Keratinocyte (primary cell): ENCODE results near the gene SEC31A. TPM values are rescaled to one million over a fixed set of nuclear protein-coding genes. Genes with fewer than 3 reads are reported as not detected.

ENCODE experiments used
- DNase-seq: peaks from one replicate; pipeline ENCODE4 v3.0.0-alpha.2; 2011; ENCODE audit warnings: low read depth, missing footprints, low spot score
- FAIRE-seq: peaks from 2 replicates; lab custom pipeline; 2011; peaks lifted over from hg19 to GRCh38; lab: Jason Lieb, UNC
- H2AFZ ChIP-seq: 2 replicates; pipeline ENCODE4 v1.6.0; 2012; ENCODE audit warnings: low read length, control low read depth, inconsistent platforms; ENCODE audit not compliant: control insufficient read depth
- H3K27ac ChIP-seq: 2 replicates; pipeline ENCODE4 v1.5.1; 2011; ENCODE audit warnings: low read length; ENCODE audit not compliant: control insufficient read depth, insufficient read depth
- H3K27me3 ChIP-seq: 3 replicates; pipeline ENCODE4 v1.6.0; 2011; ENCODE audit warnings: low read length; ENCODE audit not compliant: control insufficient read depth, insufficient read depth; ENCODE audit errors: extremely low read depth
- H3K36me3 ChIP-seq, 2 experiments: 2 replicates in 1 of 2; 3 replicates in 1 of 2; pipeline ENCODE4 v1.5.1; 2011; ENCODE audit warnings: low read length in 2 of 2, mild to moderate bottlenecking in 1 of 2; ENCODE audit not compliant: control insufficient read depth in 2 of 2, insufficient read depth in 2 of 2; ENCODE audit errors: extremely low read depth in 1 of 2
- H3K4me1 ChIP-seq: 3 replicates; pipeline ENCODE4 v1.5.1; 2011; ENCODE audit warnings: low read length; ENCODE audit not compliant: control insufficient read depth, insufficient read depth; ENCODE audit errors: extremely low read depth
- H3K4me2 ChIP-seq: 3 replicates; pipeline ENCODE4 v1.6.0; 2011; ENCODE audit warnings: low read depth, low read length; ENCODE audit not compliant: control insufficient read depth, insufficient read depth; ENCODE audit errors: extremely low read depth
- H3K4me3 ChIP-seq, 3 experiments: fragments of 200-600 bp in 1 of 3; sonication (generic) in 1 of 3; 2 replicates in 2 of 3; 3 replicates in 1 of 3; pipeline ENCODE4 v1.5.1; 2011 to 2016; ENCODE audit warnings: low read length in 3 of 3, mild to moderate bottlenecking in 3 of 3, control low read depth in 2 of 3, inconsistent platforms in 1 of 3, low read depth in 1 of 3, mixed read lengths in 1 of 3, mixed run types in 1 of 3, moderate library complexity in 1 of 3; ENCODE audit not compliant: control insufficient read depth in 2 of 3, insufficient read depth in 2 of 3; ENCODE audit errors: extremely low read depth in 1 of 3
- H3K79me2 ChIP-seq: 2 replicates; pipeline ENCODE4 v1.6.0; 2012; ENCODE audit warnings: low read length; ENCODE audit not compliant: control insufficient read depth, insufficient read depth
- H3K9ac ChIP-seq: 3 replicates; pipeline ENCODE4 v1.6.0; 2011; ENCODE audit warnings: low read length; ENCODE audit not compliant: control insufficient read depth, insufficient read depth; ENCODE audit errors: extremely low read depth
- H3K9me1 ChIP-seq: 3 replicates; pipeline ENCODE4 v1.6.0; 2011; ENCODE audit warnings: low read length; ENCODE audit not compliant: control insufficient read depth, insufficient read depth; ENCODE audit errors: extremely low read depth
- H3K9me3 ChIP-seq: 2 replicates; pipeline ENCODE4 v1.5.1; 2012; ENCODE audit warnings: low read depth, low read length; ENCODE audit not compliant: control insufficient read depth
- H4K20me1 ChIP-seq: 3 replicates; pipeline ENCODE4 v1.6.0; 2011; ENCODE audit warnings: low read length; ENCODE audit not compliant: control insufficient read depth, insufficient read depth; ENCODE audit errors: extremely low read depth
- EZH2 ChIP-seq: IDR thresholded peaks from one replicate; pipeline ENCODE4 v1.6.1; 2012; ENCODE audit warnings: inconsistent platforms, mild to moderate bottlenecking, low read length, moderate library complexity
- dilution Hi-C: fragments of 300-500 bp; cut with MboI; formaldehyde crosslinking; loops from one replicate; pipeline ENCODE4 v1.7.0; 2020; ENCODE audit warnings: low sequenced_read_pairs; ENCODE audit not compliant: extremely low pct_ligation_motif_present
- polyA plus RNA-seq, 5 experiments: library from polyadenylated mRNA; depleted of rRNA in 3 of 5; stranded (reverse) in 3 of 5; stranded (forward) in 1 of 5; unstranded in 1 of 5; fragments of >200 nt; gene quantifications; 1 replicate in 1 of 5; 2 replicates in 3 of 5; 3 replicates in 1 of 5; pipeline versions ENCODE4 v1.2.1 to v1.2.3, GENCODE V29; 2011 to 2012; ENCODE audit warnings: missing spikeins in 2 of 5, low read depth in 1 of 5, low replicate concordance in 1 of 5
- TF ChIP-seq, protein P1 (sequence below), 3 experiments: IDR thresholded peaks in 1 of 3; conservative IDR thresholded peaks in 1 of 3; optimal IDR thresholded peaks in 1 of 3; 2 replicates in 2 of 3; 3 replicates in 1 of 3; pipeline versions ENCODE3 to v1.5.1; 2011; ENCODE audit warnings: low read length in 3 of 3, mild to moderate bottlenecking in 3 of 3, moderate library complexity in 2 of 3, control low read depth in 1 of 3, inconsistent platforms in 1 of 3; ENCODE audit not compliant: insufficient read depth in 2 of 3; ENCODE audit errors: extremely low read depth in 1 of 3

The SEC31A gene
- polyA plus RNA-seq, 1 donor (not counting 4 experiments of a cell fraction or from before 2014, with no cell fraction given) = 192 TPM

DNA sequence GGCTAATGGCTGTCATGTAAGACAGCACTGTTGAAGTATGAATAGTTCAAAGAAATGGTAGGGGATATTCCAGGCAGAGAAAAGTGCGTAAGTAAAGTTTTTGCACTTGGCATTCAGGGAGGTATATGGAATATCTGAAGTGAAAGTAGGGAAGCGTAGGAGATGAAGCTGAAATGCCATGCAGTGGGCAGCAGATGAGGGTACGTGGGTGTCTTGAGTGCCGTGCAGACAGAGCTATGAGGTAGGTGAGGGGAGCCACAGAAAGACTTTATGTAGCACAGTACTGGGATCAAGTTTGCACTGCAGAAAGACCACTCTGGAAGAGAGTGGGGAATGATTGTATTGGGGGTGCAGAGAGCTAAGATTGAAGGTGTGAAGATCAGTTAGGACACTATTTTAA lies 87.2 kb downstream of the SEC31A start:
- Histone ChIP-seq H3K27me3 (no peaks in the 10 kb centered on the region), H2AFZ (no peak overlapping the region), H3K9ac (no peak overlapping the region), H3K36me3 (no peaks in the 10 kb centered on the region), H4K20me1 (no peaks in the 10 kb centered on the region), H3K9me3 (no peaks in the 10 kb centered on the region), H3K79me2 (no peaks in the 10 kb centered on the region), H3K9me1 (no peaks in the 10 kb centered on the region), H3K27ac (no peak overlapping the region), H3K4me3 (no peak overlapping the region), H3K4me2 (no peak overlapping the region), H3K4me1 (peaks cover 8% of the 10 kb centered on the region)
- dilution Hi-C loops = no loop called here
- DNase-seq (no peak), FAIRE-seq (no peak)
- no peak for TF ChIP-seq EZH2
- TF ChIP-seq, protein P1, sequence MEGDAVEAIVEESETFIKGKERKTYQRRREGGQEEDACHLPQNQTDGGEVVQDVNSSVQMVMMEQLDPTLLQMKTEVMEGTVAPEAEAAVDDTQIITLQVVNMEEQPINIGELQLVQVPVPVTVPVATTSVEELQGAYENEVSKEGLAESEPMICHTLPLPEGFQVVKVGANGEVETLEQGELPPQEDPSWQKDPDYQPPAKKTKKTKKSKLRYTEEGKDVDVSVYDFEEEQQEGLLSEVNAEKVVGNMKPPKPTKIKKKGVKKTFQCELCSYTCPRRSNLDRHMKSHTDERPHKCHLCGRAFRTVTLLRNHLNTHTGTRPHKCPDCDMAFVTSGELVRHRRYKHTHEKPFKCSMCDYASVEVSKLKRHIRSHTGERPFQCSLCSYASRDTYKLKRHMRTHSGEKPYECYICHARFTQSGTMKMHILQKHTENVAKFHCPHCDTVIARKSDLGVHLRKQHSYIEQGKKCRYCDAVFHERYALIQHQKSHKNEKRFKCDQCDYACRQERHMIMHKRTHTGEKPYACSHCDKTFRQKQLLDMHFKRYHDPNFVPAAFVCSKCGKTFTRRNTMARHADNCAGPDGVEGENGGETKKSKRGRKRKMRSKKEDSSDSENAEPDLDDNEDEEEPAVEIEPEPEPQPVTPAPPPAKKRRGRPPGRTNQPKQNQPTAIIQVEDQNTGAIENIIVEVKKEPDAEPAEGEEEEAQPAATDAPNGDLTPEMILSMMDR (optimal IDR thresholded peaks at IDR 0.05 in 1 of 3, IDR thresholded peaks at IDR 0.05 in 1 of 3, conservative IDR thresholded peaks at IDR 0.05 in 1 of 3; ENCODE audit: extremely low read depth in 1 of 3, insufficient read depth in 2 of 3, low read length in 3 of 3) = no peak

DNA sequence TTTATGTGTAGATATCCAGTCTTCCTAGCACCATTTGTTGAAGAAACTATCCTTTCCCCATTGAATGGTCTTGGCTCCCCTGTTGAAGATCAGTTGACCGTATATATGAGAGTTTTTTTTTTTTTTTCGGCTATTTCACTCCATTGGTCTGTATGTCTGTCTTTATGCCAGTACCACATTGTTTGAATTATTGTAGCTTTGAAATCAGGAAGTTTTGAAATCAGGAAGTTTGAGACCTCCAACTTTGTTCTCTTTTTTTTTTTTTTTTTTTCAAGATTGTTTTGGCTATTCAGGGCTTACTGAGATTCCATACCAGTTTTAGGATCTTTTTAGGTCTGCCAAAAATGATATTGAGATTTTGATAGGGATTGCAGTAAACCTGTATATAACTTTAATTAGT lies 88.0 kb downstream of the SEC31A start:
- Histone ChIP-seq H3K9me3 (no peaks in the 10 kb centered on the region), H3K4me1 (peaks cover 8% of the 10 kb centered on the region), H4K20me1 (no peaks in the 10 kb centered on the region), H3K27ac (no peak overlapping the region), H3K4me3 (no peak overlapping the region), H3K79me2 (peaks cover 3% of the 10 kb centered on the region), H3K4me2 (no peak overlapping the region), H3K27me3 (no peaks in the 10 kb centered on the region), H2AFZ (no peak overlapping the region), H3K36me3 (no peaks in the 10 kb centered on the region), H3K9me1 (no peaks in the 10 kb centered on the region), H3K9ac (no peak overlapping the region)
- TF ChIP-seq, protein P1 (optimal IDR thresholded peaks at IDR 0.05 in 1 of 3, IDR thresholded peaks at IDR 0.05 in 1 of 3, conservative IDR thresholded peaks at IDR 0.05 in 1 of 3; ENCODE audit: extremely low read depth in 1 of 3, insufficient read depth in 2 of 3, low read length in 3 of 3) = no peak
- no peak for TF ChIP-seq EZH2
- FAIRE-seq (no peak), DNase-seq (no peak)
- dilution Hi-C loops = no loop called here
